Measurements from ENCODE around the gene DLEC1. TPM values are rescaled to one million over a fixed set of nuclear protein-coding genes. Genes with fewer than 3 reads are reported as not detected.
A peak's percentile ranks its signal among the peaks of the same experiment; 100 is the strongest.

DLEC1 gene
- total and polyA plus RNA-seq, 2 donors (not counting 1 experiment from before 2014, with no cell fraction given): 0.52 to 2.1 TPM

DNA sequence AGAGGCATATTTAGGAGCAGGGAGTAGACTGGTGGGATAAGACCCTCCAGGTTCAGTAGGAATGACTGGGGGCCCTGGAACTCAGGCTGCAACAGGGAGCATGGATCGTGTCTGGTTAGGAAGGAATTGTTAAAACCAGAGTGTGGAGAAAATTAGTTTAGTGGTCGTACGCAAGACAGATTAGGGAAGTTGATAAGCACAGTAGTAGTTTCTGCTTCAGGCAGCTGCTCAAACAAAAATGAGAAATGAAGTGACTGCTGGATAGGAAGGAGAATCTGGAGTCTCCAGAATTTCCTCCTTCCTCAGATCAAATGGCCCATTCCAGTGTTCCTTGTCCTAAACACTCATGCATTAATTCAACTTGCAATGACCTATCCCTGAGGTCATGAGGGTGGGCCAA is 110.7 kb downstream of the DLEC1 start:
- WGBS (ENCODE audit: insufficient coverage): 0% methylated on average over 3 of the region's 3 CpGs
- H3K9me3 Mint-ChIP-seq (ENCODE audit: insufficient read depth): peaks cover 4% of the 10 kb centered on the region
- Histone ChIP-seq H2AFZ (ENCODE audit: insufficient read depth, low read depth, low read length, poor library complexity, severe bottlenecking) (peak overlapping the region; percentile 81), H3K27me3 (replicated peaks in 1 of 4; ENCODE audit: control extremely low read depth in 1 of 4, control insufficient read depth in 3 of 4, insufficient read depth in 4 of 4, low read length in 3 of 4) (no peaks in the 10 kb centered on the region), H3K79me2 (ENCODE audit: control insufficient read depth, insufficient read depth, low read length) (no peaks in the 10 kb centered on the region), H4K20me1 (ENCODE audit: control insufficient read depth, insufficient read depth, low read length, poor library complexity, severe bottlenecking) (no peaks in the 10 kb centered on the region), H3K4me2 (replicated peaks; ENCODE audit: low read depth, low read length, poor library complexity, severe bottlenecking) (peak overlapping the region; percentile 40), H3K27ac (ENCODE audit: low read length in 2 of 2) (peak overlapping the region; percentile 52 to 77), H3K4me3 (ENCODE audit: control extremely low read depth in 1 of 5, extremely low read depth in 1 of 5, insufficient read depth in 1 of 5, low read depth in 2 of 5, low read length in 4 of 5) (no peak overlapping the region), H3K9me3 (ENCODE audit: control extremely low read depth in 1 of 3, control insufficient read depth in 2 of 3, insufficient read depth in 1 of 3, low read length in 2 of 3) (peaks cover 4 to 11% (median 8%) of the 10 kb centered on the region in 3 donors), H3K36me3 (replicated peaks in 1 of 2; ENCODE audit: control extremely low read depth in 1 of 2, control insufficient read depth in 1 of 2, extremely low read depth in 1 of 2, insufficient read depth in 2 of 2, low read length in 1 of 2) (no peaks in the 10 kb centered on the region), H3K4me1 (ENCODE audit: control insufficient read depth in 2 of 2, insufficient read depth in 2 of 2, low read length in 2 of 2) (peaks cover 19 to 35% of the 10 kb centered on the region in 2 donors), H3K9ac (ENCODE audit: low read length) (no peak overlapping the region)
- ATAC-seq (ENCODE audit: low read depth) (peak; percentile 39), DNase-seq (peak; percentile 43)
- peak overlapping the region; percentile 91 for H3K27ac Mint-ChIP-seq
- intact Hi-C loops (cut with micrococcal nuclease): loop anchor here (1.0 kb wide), 1 partner anchor 14 kb away; no protein-coding TSS in a partner anchor
- peaks cover 43% of the 10 kb centered on the region for H3K4me1 Mint-ChIP-seq
- ChIA-PET POLR2A (interaction anchor here (1.8 kb wide), 1 partner anchor 15 kb away, joined by 5 read pairs; the partner anchor contains the start of gene OXSR1), CTCF (no interaction called here)
- no peak for TF ChIP-seq CTCF (IDR thresholded peaks at IDR 0.05)
- TF ChIP-seq EZH2 (IDR thresholded peaks at IDR 0.05; ENCODE audit: borderline replicate concordance, insufficient read depth, low read depth, low read length, poor library complexity, severe bottlenecking): no peak
- peak overlapping the region; percentile 59 for H3K4me3 Mint-ChIP-seq
- no peaks in the 10 kb centered on the region for H3K27me3 Mint-ChIP-seq

DNA sequence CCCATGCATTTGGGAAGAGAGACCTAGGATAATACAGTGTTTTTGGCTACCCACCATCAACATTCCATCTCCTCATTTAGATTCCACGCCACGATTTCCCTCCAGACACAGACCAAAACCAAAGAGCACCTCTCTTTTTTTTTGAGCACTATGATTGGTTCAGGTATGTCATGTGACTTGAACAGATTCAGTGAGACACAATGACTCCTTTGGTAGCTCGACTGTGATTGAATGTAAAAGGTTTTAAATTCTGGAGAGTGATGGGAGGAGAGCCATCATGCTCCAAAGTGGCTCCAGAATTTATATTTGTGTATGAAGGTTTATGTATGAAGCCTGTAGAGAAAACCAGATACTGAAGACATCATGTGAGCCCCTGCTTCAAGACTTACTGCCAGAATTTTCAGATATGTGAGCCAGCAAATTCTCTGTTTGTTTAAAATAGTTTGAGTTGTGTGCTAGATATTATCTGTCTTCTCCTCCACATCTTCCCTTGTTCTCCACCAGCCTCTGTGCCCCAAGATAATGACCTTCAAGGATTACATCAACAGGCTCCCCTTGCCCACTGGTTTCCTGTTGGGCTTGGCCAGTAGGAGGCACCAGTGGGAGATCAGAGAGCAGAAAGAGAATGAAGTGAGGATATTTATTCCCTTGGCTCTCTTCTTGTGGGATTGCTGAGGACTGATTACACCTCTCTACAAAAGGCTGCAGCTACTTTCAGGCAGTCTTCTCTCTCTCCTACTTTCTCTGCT is 111.9 kb downstream of the DLEC1 start:
- no peak overlapping the region for H3K4me3 Mint-ChIP-seq
- no peak for DNase-seq
- Histone ChIP-seq H3K4me1 (ENCODE audit: control insufficient read depth in 2 of 2, insufficient read depth in 2 of 2, low read length in 2 of 2) (peaks cover 23 to 40% of the 10 kb centered on the region in 2 donors), H3K4me2 (replicated peaks; ENCODE audit: low read depth, low read length, poor library complexity, severe bottlenecking) (no peak overlapping the region), H3K9me3 (ENCODE audit: control extremely low read depth in 1 of 3, control insufficient read depth in 2 of 3, insufficient read depth in 1 of 3, low read length in 2 of 3) (peaks cover 4 to 9% (median 8%) of the 10 kb centered on the region in 3 donors), H4K20me1 (ENCODE audit: control insufficient read depth, insufficient read depth, low read length, poor library complexity, severe bottlenecking) (no peaks in the 10 kb centered on the region), H3K27me3 (replicated peaks in 1 of 4; ENCODE audit: control extremely low read depth in 1 of 4, control insufficient read depth in 3 of 4, insufficient read depth in 4 of 4, low read length in 3 of 4) (no peaks in the 10 kb centered on the region), H3K36me3 (replicated peaks in 1 of 2; ENCODE audit: control extremely low read depth in 1 of 2, control insufficient read depth in 1 of 2, extremely low read depth in 1 of 2, insufficient read depth in 2 of 2, low read length in 1 of 2) (no peaks in the 10 kb centered on the region), H3K79me2 (ENCODE audit: control insufficient read depth, insufficient read depth, low read length) (no peaks in the 10 kb centered on the region), H3K9ac (ENCODE audit: low read length) (no peak overlapping the region), H3K4me3 (ENCODE audit: control extremely low read depth in 1 of 5, extremely low read depth in 1 of 5, insufficient read depth in 1 of 5, low read depth in 2 of 5, low read length in 4 of 5) (no peak overlapping the region), H3K27ac (ENCODE audit: low read length in 2 of 2) (no peak overlapping the region), H2AFZ (ENCODE audit: insufficient read depth, low read depth, low read length, poor library complexity, severe bottlenecking) (peak overlapping the region; percentile 13)
- intact Hi-C loops (cut with micrococcal nuclease): no loop called here
- TF ChIP-seq CTCF (IDR thresholded peaks at IDR 0.05) (no peak), EZH2 (IDR thresholded peaks at IDR 0.05; ENCODE audit: borderline replicate concordance, insufficient read depth, low read depth, low read length, poor library complexity, severe bottlenecking) (no peak)
- no peaks in the 10 kb centered on the region for H3K27me3 Mint-ChIP-seq
- 60% methylated on average over 1 of the region's 3 CpGs for WGBS (ENCODE audit: insufficient coverage)
- peaks cover 4% of the 10 kb centered on the region for H3K9me3 Mint-ChIP-seq (ENCODE audit: insufficient read depth)
- H3K4me1 Mint-ChIP-seq: peaks cover 50% of the 10 kb centered on the region
- peak overlapping the region; percentile 3 for H3K27ac Mint-ChIP-seq
- CTCF ChIA-PET: interaction anchor here (0.8 kb wide), 1 partner anchor 14 kb away, joined by 3 read pairs; the partner anchor contains the start of gene ACAA1
- ATAC-seq (ENCODE audit: low read depth): no peak
- POLR2A ChIA-PET: no interaction called here

All from B cell (primary cell).